Chondrocyte (in vitro differentiated cells): ENCODE results near the gene SPATA6. TPM values are rescaled to one million over a fixed set of nuclear protein-coding genes. Genes with fewer than 3 reads are reported as not detected.
"Not testable (repeated sequence)": the region's sequence is repeated elsewhere in the genome, so short reads cannot be mapped to it uniquely, and the experiment has no call there.

Experiments
- DNase-seq: peaks from one replicate; pipeline ENCODE4 v3.0.0; 2021; ENCODE audit warnings: mixed read lengths, low spot score
- H3K27ac Mint-ChIP-seq: one replicate; pipeline ENCODE4 v1.8.0; 2021; ENCODE audit warnings: mild to moderate bottlenecking, moderate library complexity, mixed read lengths; ENCODE audit not compliant: unreplicated experiment
- H3K27me3 Mint-ChIP-seq: 2 replicates; pipeline ENCODE4 v1.8.0; 2021; ENCODE audit warnings: low read depth, mixed read lengths
- H3K36me3 Mint-ChIP-seq: 2 replicates; pipeline ENCODE4 v1.8.0; 2021; ENCODE audit warnings: low read depth, mixed read lengths
- H3K4me1 Mint-ChIP-seq: 2 replicates; pipeline ENCODE4 v1.8.0; 2021; ENCODE audit warnings: low read depth, mild to moderate bottlenecking, mixed read lengths
- H3K4me3 Mint-ChIP-seq: one replicate; pipeline ENCODE4 v1.8.0; 2021; ENCODE audit warnings: mild to moderate bottlenecking, moderate library complexity, mixed read lengths; ENCODE audit not compliant: unreplicated experiment
- H3K9me3 Mint-ChIP-seq: 2 replicates; pipeline ENCODE4 v1.8.0; 2021; ENCODE audit warnings: low read depth, mixed read lengths
- long read RNA-seq: library from polyadenylated mRNA; stranded (forward); transcript quantifications from one replicate; pipeline ENCODE4 v2.0.0, GENCODE V29; 2021
- total RNA-seq: library from RNA; stranded (reverse); gene quantifications from 3 replicates; pipeline ENCODE4 v1.2.1, GENCODE V29; 2021
- TF ChIP-seq, protein P1 (sequence below): fragments of 200-600 bp; sonication (generic); IDR thresholded peaks from 2 replicates; pipeline ENCODE4 v1.5.0; 2021; ENCODE audit warnings: antibody characterized with exemption, mild to moderate bottlenecking, moderate library complexity

The SPATA6 gene
- total RNA-seq: 3.1 to 7.3 TPM (median 3.8 TPM) in 3 replicates
- long read RNA-seq: 0 reads

DNA sequence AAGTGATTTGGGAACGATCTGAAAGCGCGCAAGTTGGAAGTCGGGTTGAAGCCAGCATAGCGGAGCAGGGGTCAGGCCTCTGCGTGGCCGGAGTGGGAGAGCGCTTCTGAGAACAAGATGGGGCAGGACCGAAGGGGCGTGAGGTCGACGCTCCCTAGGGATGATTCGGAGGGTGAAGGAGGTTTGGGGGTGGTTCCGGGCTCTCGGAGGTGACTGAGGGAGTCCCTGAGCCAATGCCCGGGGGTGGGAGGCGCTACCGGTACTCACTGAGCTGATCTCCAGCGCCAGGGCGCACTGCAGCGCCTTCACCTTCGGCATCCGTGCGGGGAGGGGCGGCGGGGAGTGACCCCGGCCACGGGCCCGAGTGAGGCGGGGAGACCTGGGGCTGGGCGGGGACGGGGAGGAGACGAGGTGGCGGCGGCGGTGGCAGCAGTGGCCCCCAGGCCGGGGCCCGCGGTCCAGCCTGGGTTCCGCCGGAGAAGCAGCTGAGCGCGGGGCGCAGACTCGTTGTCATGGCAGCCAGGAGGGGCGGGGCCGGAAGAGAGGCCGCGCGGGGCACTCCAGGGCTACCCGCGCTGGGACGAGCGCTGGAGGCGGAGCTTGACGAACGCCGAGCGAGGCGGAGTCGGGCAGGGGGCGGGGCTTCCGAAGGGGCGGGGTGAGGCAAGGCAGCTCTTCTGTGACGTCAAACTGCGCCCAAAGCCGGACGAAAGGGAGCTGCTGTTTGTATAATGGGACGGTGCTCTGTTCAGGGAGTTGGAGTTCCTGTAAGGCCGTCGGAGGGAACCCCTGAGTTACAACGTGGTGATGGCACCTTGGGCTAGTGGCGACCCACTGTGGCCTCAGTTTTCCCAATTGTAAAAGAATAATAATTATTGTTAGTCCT is at the start of gene SPATA6:
Gene SPATA6, minus strand, starts transcription at position 514 of the 886 bp plus-strand sequence. Its CDS starts 196 bp downstream, at position 318.
- TF ChIP-seq, protein P1, sequence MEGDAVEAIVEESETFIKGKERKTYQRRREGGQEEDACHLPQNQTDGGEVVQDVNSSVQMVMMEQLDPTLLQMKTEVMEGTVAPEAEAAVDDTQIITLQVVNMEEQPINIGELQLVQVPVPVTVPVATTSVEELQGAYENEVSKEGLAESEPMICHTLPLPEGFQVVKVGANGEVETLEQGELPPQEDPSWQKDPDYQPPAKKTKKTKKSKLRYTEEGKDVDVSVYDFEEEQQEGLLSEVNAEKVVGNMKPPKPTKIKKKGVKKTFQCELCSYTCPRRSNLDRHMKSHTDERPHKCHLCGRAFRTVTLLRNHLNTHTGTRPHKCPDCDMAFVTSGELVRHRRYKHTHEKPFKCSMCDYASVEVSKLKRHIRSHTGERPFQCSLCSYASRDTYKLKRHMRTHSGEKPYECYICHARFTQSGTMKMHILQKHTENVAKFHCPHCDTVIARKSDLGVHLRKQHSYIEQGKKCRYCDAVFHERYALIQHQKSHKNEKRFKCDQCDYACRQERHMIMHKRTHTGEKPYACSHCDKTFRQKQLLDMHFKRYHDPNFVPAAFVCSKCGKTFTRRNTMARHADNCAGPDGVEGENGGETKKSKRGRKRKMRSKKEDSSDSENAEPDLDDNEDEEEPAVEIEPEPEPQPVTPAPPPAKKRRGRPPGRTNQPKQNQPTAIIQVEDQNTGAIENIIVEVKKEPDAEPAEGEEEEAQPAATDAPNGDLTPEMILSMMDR: peak; percentile 13
- DNase-seq: peak; percentile 94
- Mint-ChIP-seq H3K27me3 (no peaks in the 10 kb centered on the region), H3K27ac (peak within 1 kb of the TSS; percentile 89), H3K4me1 (peaks cover 34% of the 10 kb centered on the region), H3K36me3 (peaks cover 2% of the 10 kb centered on the region), H3K4me3 (peak within 1 kb of the TSS; percentile 88), H3K9me3 (peaks cover 5% of the 10 kb centered on the region)

DNA sequence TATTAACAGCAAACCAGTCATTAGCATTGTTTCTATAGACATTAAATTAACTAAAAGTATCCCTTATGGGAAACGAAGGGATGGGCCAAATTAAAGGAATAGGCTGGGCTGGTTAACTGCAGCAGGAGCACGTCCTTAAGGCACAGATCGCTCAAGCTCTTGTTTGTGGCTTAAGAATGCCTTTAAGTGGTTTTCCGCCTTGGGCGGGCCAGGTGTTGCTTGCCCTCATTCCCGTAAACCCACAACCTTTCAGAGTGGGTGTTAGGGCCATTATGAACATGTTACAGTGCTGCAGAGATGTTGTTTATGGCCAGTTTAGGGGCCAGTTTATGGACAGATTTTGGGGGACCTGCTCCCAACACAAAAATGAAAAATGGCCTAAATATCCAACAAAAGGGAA is 47.9 kb upstream of the SPATA6 start:
- H3K27ac Mint-ChIP-seq, H3K36me3 Mint-ChIP-seq, DNase-seq, H3K9me3 Mint-ChIP-seq, H3K4me3 Mint-ChIP-seq, H3K4me1 Mint-ChIP-seq: not testable (repeated sequence)
- H3K27me3 Mint-ChIP-seq: peaks cover 21% of the 10 kb centered on the region

DNA sequence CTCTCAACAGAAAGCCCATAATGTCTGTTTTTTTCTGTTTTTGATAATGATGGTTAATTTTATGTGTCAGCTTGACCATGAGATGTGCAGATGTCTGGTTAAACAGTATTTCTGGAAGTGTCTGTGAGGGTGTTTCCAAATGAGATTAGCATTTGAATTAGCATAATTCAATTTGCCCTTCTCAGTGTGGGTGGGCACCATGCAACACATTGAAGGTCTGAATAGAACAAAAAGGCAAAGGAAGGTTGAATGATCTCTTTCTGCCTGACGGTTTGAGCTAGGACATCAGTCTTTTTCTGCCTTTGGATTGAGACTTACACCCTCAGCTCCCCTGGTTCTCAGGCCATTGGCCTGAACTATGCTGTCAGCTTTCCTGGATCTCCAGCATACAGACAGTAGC is 34.9 kb upstream of the SPATA6 start:
- Mint-ChIP-seq H3K9me3 (no peaks in the 10 kb centered on the region), H3K27me3 (peaks cover 23% of the 10 kb centered on the region), H3K4me3 (no peak overlapping the region), H3K27ac (no peak overlapping the region), H3K36me3 (no peaks in the 10 kb centered on the region), H3K4me1 (no peaks in the 10 kb centered on the region)
- DNase-seq: no peak
- TF ChIP-seq, protein P1: no peak

DNA sequence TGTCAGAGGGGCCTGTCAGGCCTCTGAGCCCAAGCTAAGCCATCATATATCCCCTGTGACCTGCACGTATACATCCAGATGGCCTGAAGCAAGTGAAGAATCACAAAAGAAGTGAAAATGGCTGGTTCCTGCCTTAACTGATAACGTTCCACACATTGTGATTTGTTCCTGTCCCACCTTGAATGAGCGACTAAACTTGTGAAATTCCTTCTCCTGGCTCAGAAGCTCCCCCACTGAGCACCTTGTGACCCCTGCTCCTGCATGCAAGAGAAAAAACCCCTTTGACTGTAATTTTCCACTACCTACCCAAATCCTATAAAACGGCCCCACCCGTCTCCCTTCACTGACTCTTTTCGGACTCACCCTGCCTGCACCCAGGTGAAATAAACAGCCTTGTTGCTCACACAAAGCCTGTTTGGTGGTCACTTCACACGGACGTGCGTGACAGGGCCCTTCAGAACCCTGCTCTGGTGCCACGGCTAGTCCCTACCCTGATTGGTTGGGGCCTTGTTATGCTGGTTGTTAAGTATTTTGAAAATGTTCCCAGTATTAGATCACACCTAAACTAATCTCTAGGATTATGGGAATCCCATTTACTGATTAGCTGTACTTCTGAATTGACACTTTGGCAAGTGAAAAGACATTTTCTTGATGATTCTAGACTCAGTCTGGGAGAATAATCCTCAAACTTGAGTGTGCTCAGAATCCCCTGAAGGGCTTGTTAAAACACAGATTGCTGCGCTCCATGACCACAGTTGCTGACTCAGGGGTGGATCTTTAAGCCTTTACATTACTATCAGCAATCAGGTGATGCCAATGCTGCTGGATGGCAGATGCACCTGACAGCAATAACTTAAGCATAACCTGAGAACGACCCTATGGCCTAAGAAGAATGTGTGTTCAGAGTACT is 28.8 kb upstream of the SPATA6 start:
- no peaks in the 10 kb centered on the region for H3K36me3 Mint-ChIP-seq

DNA sequence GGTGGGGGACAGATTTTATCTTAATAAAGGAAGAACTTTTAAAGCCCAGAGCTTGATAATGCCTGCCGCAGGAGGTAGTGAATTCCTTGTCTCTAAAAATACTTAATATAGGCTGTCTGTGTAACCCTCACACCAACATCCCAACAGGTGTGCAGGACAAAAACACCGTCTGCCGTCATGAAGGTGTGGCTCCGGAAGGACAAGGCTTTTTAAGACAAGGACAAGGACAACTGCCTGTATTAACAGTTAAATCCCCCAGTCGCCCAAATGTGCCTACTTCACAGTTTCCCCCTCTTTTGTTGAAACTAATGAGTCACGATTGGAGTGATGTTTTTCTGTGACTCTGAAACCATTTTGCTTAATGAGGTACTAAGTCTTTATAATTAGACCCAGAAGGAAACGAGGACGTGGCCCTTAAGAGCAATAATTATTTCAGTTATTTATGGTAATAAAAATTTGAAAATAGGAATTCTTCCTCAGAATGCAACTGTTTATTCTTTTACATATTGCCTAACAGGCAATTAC is 27.3 kb upstream of the SPATA6 start:
- Mint-ChIP-seq H3K9me3 (no peaks in the 10 kb centered on the region), H3K4me3 (no peak overlapping the region), H3K27me3 (peaks cover 2% of the 10 kb centered on the region), H3K27ac (no peak overlapping the region), H3K4me1 (peaks cover 18% of the 10 kb centered on the region), H3K36me3 (no peaks in the 10 kb centered on the region)
- no peak for DNase-seq
- TF ChIP-seq, protein P1: no peak

More for the DNA sequence above, 28.8 kb upstream of the SPATA6 start:
- no peak for DNase-seq
- no peaks in the 10 kb centered on the region for H3K9me3 Mint-ChIP-seq
- no peak overlapping the region for H3K4me3 Mint-ChIP-seq
- H3K4me1 Mint-ChIP-seq: peaks cover 5% of the 10 kb centered on the region
- peaks cover 3% of the 10 kb centered on the region for H3K27me3 Mint-ChIP-seq
- no peak overlapping the region for H3K27ac Mint-ChIP-seq
- TF ChIP-seq, protein P1: no peak
